GM18873 (cell line): ENCODE data around the gene NPW.
"Not testable (repeated sequence)": the region's sequence is repeated elsewhere in the genome, so short reads cannot be mapped to it uniquely, and the experiment has no call there.

Experiments used
- ATAC-seq: cut with Tn5 transposase; IDR thresholded peaks from one replicate; pipeline ENCODE4 v1.9.1; 2021; ENCODE audit warnings: mild to moderate bottlenecking, moderate library complexity, moderate number of reproducible peaks; ENCODE audit not compliant: unreplicated experiment, low FRiP score

NPW gene

GRCh38 chr16:2001035-2001434, 18.6 kb upstream of the NPW start:
- ATAC-seq = no peak

GRCh38 chr16:2001456-2002355, 17.9 kb upstream of the NPW start:
- no peak for ATAC-seq

- no peak for ATAC-seq
These were observed 17.0 kb upstream of the NPW start for GRCh38 chr16:2002406-2003230.

- no peak for ATAC-seq
These were observed 16.3 kb upstream of the NPW start for GRCh38 chr16:2003231-2003826.

- ATAC-seq = no peak
These were observed 15.6 kb upstream of the NPW start for GRCh38 chr16:2003827-2004641.

GRCh38 chr16:2004795-2005517, 14.6 kb upstream of the NPW start:
- no peak for ATAC-seq

GRCh38 chr16:2005646-2006045, 13.9 kb upstream of the NPW start:
- no peak for ATAC-seq

- ATAC-seq = no peak
These were observed 13.3 kb upstream of the NPW start for GRCh38 chr16:2006317-2006716.

GRCh38 chr16:2007081-2007836, 12.3 kb upstream of the NPW start:
- no peak for ATAC-seq

GRCh38 chr16:2008009-2008526, 11.5 kb upstream of the NPW start:
- no peak for ATAC-seq

GRCh38 chr16:2008631-2009163, 10.9 kb upstream of the NPW start:
- no peak for ATAC-seq

GRCh38 chr16:2009164-2009711, 10.3 kb upstream of the NPW start:
- ATAC-seq = no peak

- no peak for ATAC-seq
These were observed 9.6 kb upstream of the NPW start, which contains the start of gene ZNF598 for GRCh38 chr16:2009791-2010510. Gene ZNF598, minus strand, starts transcription at chr16:2009821.

GRCh38 chr16:2011726-2012125, 7.9 kb upstream of the NPW start:
- not testable (repeated sequence) for ATAC-seq

- ATAC-seq = no peak
These were observed 6.1 kb upstream of the NPW start for GRCh38 chr16:2013527-2013926.

- no peak for ATAC-seq
These were observed 4.3 kb upstream of the NPW start for GRCh38 chr16:2015117-2015946.

- no peak for ATAC-seq
These were observed 3.7 kb upstream of the NPW start for GRCh38 chr16:2015947-2016208.
